Breast epithelium (tissue), 4 donors: ENCODE data around the gene DYNLL2. TPM values are rescaled to one million over a fixed set of nuclear protein-coding genes. Genes with fewer than 3 reads are reported as not detected.

ENCODE experiments used
- DNase-seq, 2 donors: peaks; one replicate each; pipeline ENCODE4 v3.0.0-alpha.2; 2019; ENCODE audit warnings: low spot score in 2 of 2
- H3K27ac ChIP-seq, 2 donors: fragments of 200-600 bp; sonication (generic) in 1 of 2; one replicate each; pipeline ENCODE4 v1.5.1; 2016 to 2019; ENCODE audit warnings: mild to moderate bottlenecking in 1 of 2
- H3K27me3 ChIP-seq, 2 donors: fragments of 200-600 bp; sonication (generic) in 1 of 2; one replicate each; pipeline versions ENCODE4 v1.5.1 to v1.6.0; 2017 to 2019; ENCODE audit warnings: control low read depth in 1 of 2, mild to moderate bottlenecking in 1 of 2
- H3K36me3 ChIP-seq: fragments of 200-600 bp; one replicate; pipeline ENCODE4 v1.5.1; 2019
- H3K4me1 ChIP-seq, 2 donors: fragments of 200-600 bp; sonication (generic); one replicate each; pipeline ENCODE4 v1.5.1; 2016 to 2019; ENCODE audit warnings: control low read depth in 1 of 2
- H3K4me3 ChIP-seq, 3 donors: fragments of 200-600 bp; sonication (generic); 1 replicate in 2 of 3; 2 replicates in 1 of 3; pipeline ENCODE4 v1.5.1; 2016 to 2019; ENCODE audit warnings: mild to moderate bottlenecking in 3 of 3, moderate library complexity in 2 of 3
- H3K9me3 ChIP-seq, 2 donors: fragments of 200-600 bp; sonication (generic) in 1 of 2; one replicate each; pipeline ENCODE4 v1.5.1; 2016 to 2019; ENCODE audit warnings: control low read depth in 1 of 2
- POLR2A ChIP-seq: fragments of 450-650 bp; IDR thresholded peaks from one replicate; pipeline ENCODE4 v1.6.1; 2016; ENCODE audit warnings: antibody characterized with exemption, mild to moderate bottlenecking, moderate library complexity
- POLR2AphosphoS5 ChIP-seq, 3 donors: sonication (generic); formaldehyde crosslinking; IDR thresholded peaks; one replicate each; pipeline ENCODE4 v1.6.1; 2017; ENCODE audit warnings: antibody characterized with exemption in 3 of 3
- intact Hi-C: fragments of 100-400 bp; cut with DNase I; formaldehyde crosslinking; loops from one replicate; pipeline ENCODE4 v1.15.1; 2023; ENCODE audit warnings: low total_unique reads
- total RNA-seq, 3 donors: library from RNA; depleted of rRNA; stranded (reverse); fragments of >200 nt; gene quantifications; one replicate each; pipeline ENCODE4 v1.1.0, GENCODE V29; 2016
- TF ChIP-seq, protein P1 (sequence below), 3 donors: fragments of 450-650 bp; IDR thresholded peaks; one replicate each; pipeline ENCODE4 v1.5.1; 2016 to 2017; ENCODE audit warnings: antibody characterized with exemption in 3 of 3, mild to moderate bottlenecking in 3 of 3, moderate library complexity in 3 of 3

Gene DYNLL2
- total RNA-seq, 3 donors from 2014 or later, result 18.4 to 20.3 (median 19.7) TPM

DNA sequence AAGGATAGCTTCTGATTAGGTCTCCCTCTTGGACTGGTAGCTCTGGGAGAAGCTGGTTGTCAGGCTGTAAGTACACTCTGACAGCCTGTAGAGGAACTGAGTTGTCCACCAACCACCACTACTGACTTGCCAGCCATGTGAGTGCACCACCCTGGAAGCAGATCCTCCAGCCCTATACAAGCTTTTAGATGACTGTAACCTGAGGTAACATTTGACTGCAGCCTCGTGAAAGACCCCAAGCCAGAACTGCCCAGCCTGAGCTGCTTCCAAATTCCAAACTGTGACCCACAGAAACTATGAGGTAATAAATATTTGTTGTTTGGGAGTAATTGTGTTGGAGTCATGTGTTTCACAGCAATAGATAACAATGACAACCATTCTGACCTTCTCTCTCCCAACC, 30.8 kb upstream of the DYNLL2 start:
- intact Hi-C loops, result no loop called here
- Histone ChIP-seq H3K4me3 (no peak overlapping the region), H3K4me1 (no peaks in the 10 kb centered on the region), H3K27ac (peak overlapping the region in 1 of 2 donors; percentile 48), H3K9me3 (no peaks in the 10 kb centered on the region), H3K36me3 (no peaks in the 10 kb centered on the region), H3K27me3 (no peaks in the 10 kb centered on the region)
- DNase-seq, result no peak
- TF ChIP-seq, protein P1, sequence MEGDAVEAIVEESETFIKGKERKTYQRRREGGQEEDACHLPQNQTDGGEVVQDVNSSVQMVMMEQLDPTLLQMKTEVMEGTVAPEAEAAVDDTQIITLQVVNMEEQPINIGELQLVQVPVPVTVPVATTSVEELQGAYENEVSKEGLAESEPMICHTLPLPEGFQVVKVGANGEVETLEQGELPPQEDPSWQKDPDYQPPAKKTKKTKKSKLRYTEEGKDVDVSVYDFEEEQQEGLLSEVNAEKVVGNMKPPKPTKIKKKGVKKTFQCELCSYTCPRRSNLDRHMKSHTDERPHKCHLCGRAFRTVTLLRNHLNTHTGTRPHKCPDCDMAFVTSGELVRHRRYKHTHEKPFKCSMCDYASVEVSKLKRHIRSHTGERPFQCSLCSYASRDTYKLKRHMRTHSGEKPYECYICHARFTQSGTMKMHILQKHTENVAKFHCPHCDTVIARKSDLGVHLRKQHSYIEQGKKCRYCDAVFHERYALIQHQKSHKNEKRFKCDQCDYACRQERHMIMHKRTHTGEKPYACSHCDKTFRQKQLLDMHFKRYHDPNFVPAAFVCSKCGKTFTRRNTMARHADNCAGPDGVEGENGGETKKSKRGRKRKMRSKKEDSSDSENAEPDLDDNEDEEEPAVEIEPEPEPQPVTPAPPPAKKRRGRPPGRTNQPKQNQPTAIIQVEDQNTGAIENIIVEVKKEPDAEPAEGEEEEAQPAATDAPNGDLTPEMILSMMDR (IDR thresholded peaks at IDR 0.05), result no peak
- no peak for TF ChIP-seq POLR2A

DNA sequence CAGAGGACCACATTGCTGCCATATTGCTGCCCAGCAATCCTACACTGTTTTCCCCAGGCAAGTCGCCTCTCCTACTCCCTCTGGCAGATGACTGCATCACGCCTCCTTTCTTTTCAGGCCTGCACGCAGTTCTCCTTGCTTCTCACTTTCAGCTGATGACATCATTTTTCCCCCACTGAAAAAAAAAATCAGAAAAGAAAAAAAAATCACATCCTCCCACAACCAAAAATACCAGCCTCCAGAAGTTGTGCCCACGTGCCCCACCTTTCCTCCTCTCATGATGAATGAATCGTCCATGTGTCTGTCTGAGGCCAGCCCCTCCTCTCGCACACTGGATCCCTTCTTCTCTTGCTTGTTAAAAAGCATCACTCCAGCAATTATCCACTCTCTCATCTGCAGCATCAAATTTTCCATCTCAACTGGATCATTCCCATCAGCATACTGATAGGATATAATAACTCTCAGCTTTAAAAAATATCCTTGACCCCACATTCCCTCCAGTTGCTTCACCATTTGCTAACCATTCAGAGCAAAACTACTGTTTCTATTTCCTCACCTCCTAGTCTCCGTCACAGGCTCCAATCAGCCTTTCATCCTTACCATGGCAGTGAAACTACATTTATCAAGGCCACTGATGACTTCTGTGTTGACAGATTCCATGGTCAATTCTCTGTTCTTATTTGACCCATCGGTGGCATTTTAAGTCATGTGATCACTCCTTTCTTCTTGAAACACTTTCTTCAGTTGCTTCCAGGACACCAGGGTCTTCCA, 30.1 kb upstream of the DYNLL2 start:
- Histone ChIP-seq H3K36me3 (no peaks in the 10 kb centered on the region), H3K9me3 (no peaks in the 10 kb centered on the region), H3K4me1 (no peaks in the 10 kb centered on the region), H3K27ac (peak overlapping the region in 1 of 2 donors; percentile 48), H3K27me3 (no peaks in the 10 kb centered on the region), H3K4me3 (no peak overlapping the region)
- TF ChIP-seq POLR2A, result no peak
- TF ChIP-seq, protein P1 (IDR thresholded peaks at IDR 0.05), result no peak
- TF ChIP-seq POLR2AphosphoS5 (IDR thresholded peaks at IDR 0.05), result no peak
- no peak for DNase-seq
- intact Hi-C loops, result no loop called here

DNA sequence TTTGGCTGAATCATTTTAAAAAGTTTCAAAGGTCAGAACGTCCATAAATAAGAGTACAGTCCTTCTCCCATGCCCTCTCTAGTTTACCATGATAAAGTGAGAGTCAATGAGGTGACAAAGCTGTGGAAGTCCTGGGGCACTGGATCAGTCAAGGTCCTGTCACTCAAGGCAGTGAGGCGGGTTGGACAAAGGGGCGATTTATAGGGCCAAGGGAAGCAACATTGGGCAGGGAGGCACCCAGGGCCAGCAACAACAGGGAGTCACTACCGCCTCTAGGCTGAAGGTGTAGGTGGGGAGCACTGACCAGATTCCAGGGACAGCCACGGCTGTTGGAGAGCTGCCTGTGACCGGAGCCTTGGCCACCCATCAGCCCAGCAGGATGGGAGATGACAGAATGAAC, 28.6 kb upstream of the DYNLL2 start:
- intact Hi-C loops, result no loop called here
- no peaks in the 10 kb centered on the region for H3K4me1 ChIP-seq
- H3K27ac ChIP-seq, result no peak overlapping the region
- no peak for DNase-seq
- H3K27me3 ChIP-seq, result no peaks in the 10 kb centered on the region
- TF ChIP-seq, protein P1 (IDR thresholded peaks at IDR 0.05), result no peak
- no peak for TF ChIP-seq POLR2A
- no peak for TF ChIP-seq POLR2AphosphoS5 (IDR thresholded peaks at IDR 0.05)
- H3K4me3 ChIP-seq, result no peak overlapping the region
- no peaks in the 10 kb centered on the region for H3K36me3 ChIP-seq
- no peaks in the 10 kb centered on the region for H3K9me3 ChIP-seq

DNA sequence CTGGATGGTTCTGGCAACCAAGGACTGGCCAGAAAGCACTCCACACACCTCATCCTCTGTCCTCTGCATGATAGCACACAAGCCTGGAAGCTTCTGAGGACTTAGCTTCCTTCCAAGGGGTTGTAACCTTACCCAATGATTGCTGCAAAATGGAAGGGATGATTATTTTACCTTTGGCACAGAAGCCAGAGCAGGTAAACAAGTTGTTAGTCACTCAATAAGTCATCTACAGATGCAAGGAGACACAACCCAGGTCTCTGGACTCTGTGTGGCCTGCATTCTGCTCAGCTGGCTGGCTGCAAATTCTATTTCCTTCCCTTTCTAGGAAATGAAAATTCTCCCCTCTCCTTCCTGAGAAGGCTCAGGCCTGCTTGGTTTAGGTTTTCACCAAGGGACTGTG, 26.7 kb upstream of the DYNLL2 start:
- no peak for DNase-seq
- no peaks in the 10 kb centered on the region for H3K4me1 ChIP-seq
- H3K27me3 ChIP-seq, result no peaks in the 10 kb centered on the region
- no peak overlapping the region for H3K27ac ChIP-seq
- no peak overlapping the region for H3K4me3 ChIP-seq
- TF ChIP-seq POLR2AphosphoS5 (IDR thresholded peaks at IDR 0.05), result no peak
- TF ChIP-seq, protein P1 (IDR thresholded peaks at IDR 0.05), result no peak
- TF ChIP-seq POLR2A, result no peak
- H3K9me3 ChIP-seq, result no peaks in the 10 kb centered on the region
- intact Hi-C loops, result no loop called here
- no peaks in the 10 kb centered on the region for H3K36me3 ChIP-seq

DNA sequence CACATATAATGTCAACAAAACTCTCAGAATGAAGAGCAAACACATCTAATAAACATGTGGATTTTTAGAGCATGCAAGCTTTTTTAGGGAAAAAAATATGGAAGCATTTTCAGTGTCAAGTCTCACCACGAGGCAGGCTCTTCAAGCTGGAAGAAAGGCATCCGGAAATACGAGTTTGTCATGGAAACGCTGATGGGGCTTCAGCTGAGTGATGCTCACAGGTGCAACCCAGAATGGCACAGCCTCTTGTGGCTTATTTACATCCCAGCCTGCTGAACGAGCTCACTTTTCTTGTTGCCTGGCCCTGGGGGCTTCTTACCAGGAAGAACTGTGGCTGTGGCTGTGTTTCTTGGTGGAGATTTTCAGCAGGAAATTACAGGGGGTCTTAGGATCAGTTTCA, 24.1 kb upstream of the DYNLL2 start:
- Histone ChIP-seq H3K36me3 (no peaks in the 10 kb centered on the region), H3K27ac (no peak overlapping the region), H3K9me3 (no peaks in the 10 kb centered on the region), H3K27me3 (no peaks in the 10 kb centered on the region), H3K4me3 (no peak overlapping the region), H3K4me1 (no peaks in the 10 kb centered on the region)
- intact Hi-C loops, result no loop called here
- TF ChIP-seq POLR2AphosphoS5 (IDR thresholded peaks at IDR 0.05) (no peak), POLR2A (no peak)
- TF ChIP-seq, protein P1 (IDR thresholded peaks at IDR 0.05), result no peak
- no peak for DNase-seq
